OCI-LY3 (cell line): ENCODE measurements around the gene ROCK1.

Source experiments
- EZH2phosphoT487 ChIP-seq: fragments of 200-600 bp; shearing (Covaris generic); IDR thresholded peaks from 2 replicates; pipeline ENCODE4 v1.6.1; 2018; ENCODE audit warnings: antibody characterized with exemption, mixed run types, low read depth
- TF ChIP-seq, protein P1 (sequence below): fragments of 200-600, 300-600 bp; sonication (generic); IDR thresholded peaks from 2 replicates; pipeline ENCODE4 v1.5.1; 2014; ENCODE audit warnings: antibody characterized with exemption, low read length, low read depth

GRCh38 chr18:21096760-21097159 lies 14.9 kb downstream of the ROCK1 start:
- TF ChIP-seq, protein P1, sequence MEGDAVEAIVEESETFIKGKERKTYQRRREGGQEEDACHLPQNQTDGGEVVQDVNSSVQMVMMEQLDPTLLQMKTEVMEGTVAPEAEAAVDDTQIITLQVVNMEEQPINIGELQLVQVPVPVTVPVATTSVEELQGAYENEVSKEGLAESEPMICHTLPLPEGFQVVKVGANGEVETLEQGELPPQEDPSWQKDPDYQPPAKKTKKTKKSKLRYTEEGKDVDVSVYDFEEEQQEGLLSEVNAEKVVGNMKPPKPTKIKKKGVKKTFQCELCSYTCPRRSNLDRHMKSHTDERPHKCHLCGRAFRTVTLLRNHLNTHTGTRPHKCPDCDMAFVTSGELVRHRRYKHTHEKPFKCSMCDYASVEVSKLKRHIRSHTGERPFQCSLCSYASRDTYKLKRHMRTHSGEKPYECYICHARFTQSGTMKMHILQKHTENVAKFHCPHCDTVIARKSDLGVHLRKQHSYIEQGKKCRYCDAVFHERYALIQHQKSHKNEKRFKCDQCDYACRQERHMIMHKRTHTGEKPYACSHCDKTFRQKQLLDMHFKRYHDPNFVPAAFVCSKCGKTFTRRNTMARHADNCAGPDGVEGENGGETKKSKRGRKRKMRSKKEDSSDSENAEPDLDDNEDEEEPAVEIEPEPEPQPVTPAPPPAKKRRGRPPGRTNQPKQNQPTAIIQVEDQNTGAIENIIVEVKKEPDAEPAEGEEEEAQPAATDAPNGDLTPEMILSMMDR, result no peak
- no peak for TF ChIP-seq EZH2phosphoT487
